HG02943 (cell line): ENCODE results near the gene SPARC.

Source experiments
- ATAC-seq: cut with Tn5 transposase; IDR thresholded peaks from one replicate; pipeline ENCODE4 v1.9.1; 2021; ENCODE audit warnings: mild to moderate bottlenecking, low read depth, moderate library complexity; ENCODE audit not compliant: unreplicated experiment

The SPARC gene

GRCh38 chr5:151661968-151662732, 24.6 kb downstream of the SPARC start:
- ATAC-seq, result peak; percentile 50

GRCh38 chr5:151660616-151661495, 25.9 kb downstream of the SPARC start:
- no peak for ATAC-seq

GRCh38 chr5:151659001-151659754, 27.5 kb downstream of the SPARC start:
- ATAC-seq, result no peak

GRCh38 chr5:151657114-151657513, 29.6 kb downstream of the SPARC start:
- no peak for ATAC-seq

- ATAC-seq, result no peak
Measured at GRCh38 chr5:151656311-151656710, 30.4 kb downstream of the SPARC start.

GRCh38 chr5:151651997-151652645, 34.6 kb downstream of the SPARC start:
- peak; percentile 94 for ATAC-seq

GRCh38 chr5:151648988-151649387, 37.7 kb downstream of the SPARC start:
- no peak for ATAC-seq

- no peak for ATAC-seq
Measured at GRCh38 chr5:151648089-151648488, 38.6 kb downstream of the SPARC start.

GRCh38 chr5:151647320-151647861, 39.3 kb downstream of the SPARC start:
- ATAC-seq, result no peak

- ATAC-seq, result no peak
Measured at GRCh38 chr5:151646334-151646733, 40.4 kb downstream of the SPARC start.

- no peak for ATAC-seq
Measured at GRCh38 chr5:151643388-151643787, 43.3 kb downstream of the SPARC start.

- ATAC-seq, result no peak
Measured at GRCh38 chr5:151642472-151643140, 44.1 kb downstream of the SPARC start.

- no peak for ATAC-seq
Measured at GRCh38 chr5:151638619-151639018, 48.1 kb downstream of the SPARC start.

- no peak for ATAC-seq
Measured at GRCh38 chr5:151637676-151638075, 49.0 kb downstream of the SPARC start.

- ATAC-seq, result no peak
Measured at GRCh38 chr5:151633892-151634291, 52.8 kb downstream of the SPARC start.

- no peak for ATAC-seq
Measured at GRCh38 chr5:151632941-151633340, 53.8 kb downstream of the SPARC start.

GRCh38 chr5:151632524-151632923, 54.2 kb downstream of the SPARC start:
- no peak for ATAC-seq

- no peak for ATAC-seq
Measured at GRCh38 chr5:151631941-151632340, 54.8 kb downstream of the SPARC start.

- ATAC-seq, result no peak
Measured at GRCh38 chr5:151630088-151630487, 56.6 kb downstream of the SPARC start.
